Chondrocyte (in vitro differentiated cells): ENCODE data around the gene SLC1A7. TPM values are rescaled to one million over a fixed set of nuclear protein-coding genes. Genes with fewer than 3 reads are reported as not detected.
A peak's percentile ranks its signal among the peaks of the same experiment; 100 is the strongest.

Experiments
- DNase-seq: peaks from one replicate; pipeline ENCODE4 v3.0.0; 2021; ENCODE audit warnings: mixed read lengths, low spot score
- H3K27ac Mint-ChIP-seq: one replicate; pipeline ENCODE4 v1.8.0; 2021; ENCODE audit warnings: mild to moderate bottlenecking, moderate library complexity, mixed read lengths; ENCODE audit not compliant: unreplicated experiment
- H3K27me3 Mint-ChIP-seq: 2 replicates; pipeline ENCODE4 v1.8.0; 2021; ENCODE audit warnings: low read depth, mixed read lengths
- H3K36me3 Mint-ChIP-seq: 2 replicates; pipeline ENCODE4 v1.8.0; 2021; ENCODE audit warnings: low read depth, mixed read lengths
- H3K4me1 Mint-ChIP-seq: 2 replicates; pipeline ENCODE4 v1.8.0; 2021; ENCODE audit warnings: low read depth, mild to moderate bottlenecking, mixed read lengths
- H3K4me3 Mint-ChIP-seq: one replicate; pipeline ENCODE4 v1.8.0; 2021; ENCODE audit warnings: mild to moderate bottlenecking, moderate library complexity, mixed read lengths; ENCODE audit not compliant: unreplicated experiment
- H3K9me3 Mint-ChIP-seq: 2 replicates; pipeline ENCODE4 v1.8.0; 2021; ENCODE audit warnings: low read depth, mixed read lengths
- total RNA-seq: library from RNA; stranded (reverse); gene quantifications from 3 replicates; pipeline ENCODE4 v1.2.1, GENCODE V29; 2021
- TF ChIP-seq, protein P1 (sequence below): fragments of 200-600 bp; sonication (generic); IDR thresholded peaks from 2 replicates; pipeline ENCODE4 v1.5.0; 2021; ENCODE audit warnings: antibody characterized with exemption, mild to moderate bottlenecking, moderate library complexity

The SLC1A7 gene
- total RNA-seq, 1 donor from 2014 or later = not detected

DNA sequence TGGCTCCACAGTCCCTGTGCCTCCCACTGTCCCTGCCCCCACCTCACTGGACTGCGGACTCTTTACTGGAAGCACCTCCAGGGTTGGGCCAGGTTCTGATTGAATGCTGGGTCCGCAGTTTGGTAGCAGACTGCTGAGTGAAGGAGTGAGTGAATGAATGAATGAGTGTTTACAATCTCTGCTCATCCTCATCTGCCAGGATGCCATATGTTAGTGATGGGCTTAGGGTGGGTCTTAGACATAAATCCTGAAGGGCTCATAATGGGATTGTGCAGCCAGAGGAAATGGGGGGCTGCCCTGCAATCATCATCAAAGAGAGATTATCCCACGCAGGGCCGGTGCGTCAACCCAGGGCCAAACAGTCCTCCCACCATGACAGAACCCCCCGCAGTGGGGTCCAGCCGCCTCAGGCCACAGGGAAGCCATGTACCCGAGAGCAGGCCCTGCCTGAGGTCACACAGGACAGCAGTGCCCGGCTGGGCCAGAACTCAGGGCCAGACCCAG, 26.1 kb downstream of the SLC1A7 start:
- Mint-ChIP-seq H3K36me3 (peaks cover 7% of the 10 kb centered on the region), H3K9me3 (peaks cover 10% of the 10 kb centered on the region), H3K27me3 (no peaks in the 10 kb centered on the region), H3K27ac (no peak overlapping the region), H3K4me3 (no peak overlapping the region), H3K4me1 (peaks cover 30% of the 10 kb centered on the region)
- TF ChIP-seq, protein P1, sequence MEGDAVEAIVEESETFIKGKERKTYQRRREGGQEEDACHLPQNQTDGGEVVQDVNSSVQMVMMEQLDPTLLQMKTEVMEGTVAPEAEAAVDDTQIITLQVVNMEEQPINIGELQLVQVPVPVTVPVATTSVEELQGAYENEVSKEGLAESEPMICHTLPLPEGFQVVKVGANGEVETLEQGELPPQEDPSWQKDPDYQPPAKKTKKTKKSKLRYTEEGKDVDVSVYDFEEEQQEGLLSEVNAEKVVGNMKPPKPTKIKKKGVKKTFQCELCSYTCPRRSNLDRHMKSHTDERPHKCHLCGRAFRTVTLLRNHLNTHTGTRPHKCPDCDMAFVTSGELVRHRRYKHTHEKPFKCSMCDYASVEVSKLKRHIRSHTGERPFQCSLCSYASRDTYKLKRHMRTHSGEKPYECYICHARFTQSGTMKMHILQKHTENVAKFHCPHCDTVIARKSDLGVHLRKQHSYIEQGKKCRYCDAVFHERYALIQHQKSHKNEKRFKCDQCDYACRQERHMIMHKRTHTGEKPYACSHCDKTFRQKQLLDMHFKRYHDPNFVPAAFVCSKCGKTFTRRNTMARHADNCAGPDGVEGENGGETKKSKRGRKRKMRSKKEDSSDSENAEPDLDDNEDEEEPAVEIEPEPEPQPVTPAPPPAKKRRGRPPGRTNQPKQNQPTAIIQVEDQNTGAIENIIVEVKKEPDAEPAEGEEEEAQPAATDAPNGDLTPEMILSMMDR = no peak
- DNase-seq = no peak

DNA sequence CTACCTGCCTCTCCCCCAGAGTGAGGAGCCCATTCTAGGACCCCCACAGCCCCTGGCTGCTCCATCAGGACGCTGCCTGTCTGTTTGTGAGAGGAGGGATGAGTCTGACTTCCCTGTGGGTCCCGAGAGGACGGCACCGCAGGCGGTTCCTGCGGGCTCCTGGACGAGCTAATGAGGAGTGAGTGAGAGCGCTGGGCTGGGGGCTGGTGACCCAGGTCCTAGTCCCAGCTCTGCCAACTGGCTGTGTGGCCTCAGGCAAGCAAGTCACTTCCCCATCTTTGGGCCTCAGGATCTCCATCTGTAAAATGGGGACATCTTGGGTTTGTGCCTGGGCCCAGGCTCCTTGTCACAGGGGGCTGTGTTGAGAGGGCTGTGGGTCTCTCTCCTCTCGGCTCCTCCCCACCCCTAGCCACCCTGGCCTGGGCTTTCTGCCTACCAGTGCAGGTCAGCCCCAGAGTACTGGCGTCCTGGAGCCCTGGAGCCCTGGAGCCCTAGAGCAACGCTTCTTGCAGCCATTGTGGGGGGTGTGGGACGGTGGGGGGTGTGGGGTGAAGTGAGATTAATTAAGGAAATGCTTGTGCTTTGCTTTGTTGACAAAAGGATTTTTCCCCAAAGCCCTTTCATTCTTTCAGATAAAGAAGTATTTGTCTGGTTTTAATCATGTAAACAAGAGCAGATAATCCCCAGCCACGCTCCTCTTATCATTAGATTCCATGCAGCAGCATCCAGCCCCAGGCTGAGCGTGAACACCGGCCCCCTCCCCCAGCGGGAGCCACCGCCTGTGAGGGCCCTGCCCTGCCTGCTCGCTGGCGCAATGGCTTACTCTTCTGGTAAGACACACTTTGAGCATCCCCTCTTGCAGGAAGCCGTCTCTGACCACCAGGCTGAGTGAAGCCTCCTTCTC, 26.8 kb downstream of the SLC1A7 start:
- H3K27me3 Mint-ChIP-seq = no peaks in the 10 kb centered on the region
- no peak for DNase-seq
- no peak overlapping the region for H3K27ac Mint-ChIP-seq

DNA sequence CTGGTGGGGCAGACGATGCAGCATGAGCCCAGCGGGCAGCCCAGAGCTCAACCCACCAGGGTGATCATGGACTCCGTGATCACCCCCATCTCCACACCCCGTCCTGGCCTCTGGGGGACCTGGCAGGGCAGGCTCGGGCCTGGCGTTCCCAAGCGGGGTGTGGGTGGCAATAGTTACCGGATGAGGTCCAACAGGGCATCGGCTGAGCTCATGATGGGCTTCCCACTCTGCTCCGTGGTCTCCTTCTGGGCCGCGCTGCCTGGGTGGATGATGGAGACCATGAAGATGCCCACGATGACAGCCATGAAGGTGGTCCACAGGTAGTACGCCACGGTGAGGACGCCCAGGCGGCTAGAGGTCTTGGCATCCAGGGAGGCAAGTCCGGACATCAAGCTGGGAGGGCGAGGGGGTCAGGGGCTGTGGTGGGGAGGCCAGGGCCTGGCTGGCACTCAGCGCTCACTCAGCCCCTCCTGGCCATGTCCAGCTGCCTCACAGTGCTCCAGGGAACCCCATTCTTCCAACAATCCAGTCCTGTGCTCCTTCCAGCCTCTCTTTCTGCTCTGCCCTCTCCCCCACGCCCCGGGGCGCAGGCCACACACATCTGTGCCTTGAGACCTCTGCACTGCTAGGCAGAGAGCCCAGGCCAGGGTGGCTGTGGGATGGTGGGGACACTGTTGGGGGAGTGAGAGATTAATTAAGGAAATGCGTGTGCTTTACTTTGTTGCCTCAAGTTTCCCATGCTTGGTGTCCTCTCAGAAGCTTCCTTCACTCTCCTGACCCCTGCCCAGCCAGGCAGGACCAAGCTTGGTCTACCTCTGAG, 27.6 kb downstream of the SLC1A7 start:
- Mint-ChIP-seq H3K27ac (no peak overlapping the region), H3K27me3 (no peaks in the 10 kb centered on the region), H3K4me1 (peaks cover 40% of the 10 kb centered on the region), H3K36me3 (peaks cover 15% of the 10 kb centered on the region), H3K4me3 (no peak overlapping the region), H3K9me3 (peaks cover 18% of the 10 kb centered on the region)
- TF ChIP-seq, protein P1 = no peak
- no peak for DNase-seq

More for the DNA sequence above, 26.8 kb downstream of the SLC1A7 start:
- TF ChIP-seq, protein P1 = no peak
- H3K36me3 Mint-ChIP-seq = peaks cover 14% of the 10 kb centered on the region
- H3K4me1 Mint-ChIP-seq = peaks cover 33% of the 10 kb centered on the region
- H3K4me3 Mint-ChIP-seq = no peak overlapping the region
- peaks cover 17% of the 10 kb centered on the region for H3K9me3 Mint-ChIP-seq

DNA sequence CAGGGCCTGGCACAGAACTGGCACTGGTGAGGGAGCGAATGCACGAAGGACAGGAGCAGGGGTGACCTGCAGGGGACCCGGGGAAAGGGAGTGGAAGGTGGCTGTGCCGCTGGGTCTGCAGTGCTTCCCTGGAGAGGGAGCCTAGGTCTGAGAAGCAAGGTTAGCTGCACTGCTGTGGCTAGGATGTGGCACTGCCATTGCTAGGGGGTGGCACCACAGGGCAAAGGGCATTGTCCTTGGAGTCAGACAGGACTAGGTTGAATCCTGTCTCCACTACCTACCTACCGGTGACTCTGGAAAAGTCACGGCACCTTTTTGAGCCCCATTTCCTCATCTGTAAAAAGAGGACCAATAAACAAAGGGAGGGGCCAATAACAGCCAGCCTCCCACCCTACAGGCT, 28.3 kb downstream of the SLC1A7 start:
- TF ChIP-seq, protein P1 = no peak
- Mint-ChIP-seq H3K36me3 (peaks cover 15% of the 10 kb centered on the region), H3K27me3 (no peaks in the 10 kb centered on the region), H3K4me3 (no peak overlapping the region), H3K9me3 (peaks cover 18% of the 10 kb centered on the region), H3K27ac (no peak overlapping the region), H3K4me1 (peaks cover 47% of the 10 kb centered on the region)
- DNase-seq = no peak

DNA sequence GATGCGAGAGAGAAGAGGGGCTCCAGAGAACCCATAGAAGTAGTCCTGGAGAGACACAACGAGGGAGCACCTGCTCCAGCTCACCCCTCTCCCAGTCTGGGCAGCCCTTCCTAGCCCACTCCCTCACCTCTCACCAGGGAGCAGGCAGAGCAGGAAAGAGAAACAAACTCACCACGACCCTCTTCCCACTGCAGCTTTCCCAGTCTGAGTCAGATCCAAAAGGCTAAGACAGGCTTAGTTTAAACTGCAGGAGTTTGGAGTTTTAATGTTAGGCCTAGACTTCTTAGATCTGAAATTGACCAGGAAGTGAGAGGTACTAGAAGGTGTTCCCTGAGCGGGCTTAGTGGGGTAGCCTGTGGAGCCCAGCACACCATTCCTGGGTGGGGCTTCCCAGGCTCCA, 29.6 kb downstream of the SLC1A7 start:
- Mint-ChIP-seq H3K27me3 (no peaks in the 10 kb centered on the region), H3K36me3 (peaks cover 15% of the 10 kb centered on the region), H3K4me1 (peaks cover 58% of the 10 kb centered on the region), H3K27ac (peak overlapping the region; percentile 81), H3K4me3 (no peak overlapping the region), H3K9me3 (peaks cover 18% of the 10 kb centered on the region)
- no peak for DNase-seq
- TF ChIP-seq, protein P1 = no peak
